Articular chondrocyte of knee joint (primary cell): ENCODE data around the gene TMEM50B. TPM values are rescaled to one million over a fixed set of nuclear protein-coding genes. Genes with fewer than 3 reads are reported as not detected.

Experiments
- total RNA-seq: library from RNA; depleted of rRNA; stranded (reverse); fragments of >200 nt; gene quantifications from 2 replicates; pipeline ENCODE4 v1.2.3, GENCODE V29; 2012

TMEM50B gene
- 39.3 and 43.4 TPM in 2 replicates for total RNA-seq

DNA sequence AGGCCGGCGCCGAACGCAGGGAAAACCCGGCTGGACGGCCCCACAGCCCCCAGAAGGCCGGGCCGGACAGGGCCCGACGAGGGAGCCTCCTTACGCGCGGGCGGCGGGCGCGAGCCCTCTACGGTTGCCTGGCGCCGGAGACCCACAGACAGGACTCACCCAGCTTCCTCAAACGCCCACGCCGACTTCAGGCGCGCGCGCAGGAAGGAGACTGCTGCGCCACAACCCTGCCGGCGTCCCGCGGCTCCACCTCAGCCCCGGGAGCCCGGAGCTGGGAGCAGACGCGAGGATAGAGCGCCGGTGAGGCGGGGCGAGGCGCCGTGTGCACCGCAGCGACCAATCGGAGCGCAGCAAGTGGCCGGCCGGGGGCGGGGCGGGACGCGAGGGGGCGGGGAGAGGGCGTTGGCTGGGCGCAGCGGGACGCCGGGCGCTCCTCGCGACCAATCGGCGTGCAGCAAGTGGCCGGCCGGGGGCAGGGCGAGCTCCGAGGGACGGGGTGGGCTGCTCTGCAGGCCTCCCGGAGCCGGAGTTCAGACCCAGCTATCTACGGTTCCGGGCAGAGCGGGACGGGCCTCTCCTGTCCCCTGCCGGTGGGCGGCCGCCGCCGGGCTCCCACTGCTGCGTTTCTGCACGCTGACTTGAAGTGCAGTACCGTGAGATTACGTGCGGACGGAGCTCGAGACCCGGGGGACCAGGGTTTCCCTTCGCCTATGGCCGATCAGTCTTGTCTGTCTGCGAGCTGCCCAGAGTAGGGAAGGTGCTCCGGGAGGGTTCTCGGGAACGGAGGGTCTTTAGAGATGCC, at the start of gene TMEM50B:
Gene TMEM50B (minus strand): TSS at position 296 of the 802 bp plus-strand sequence. CDS start 11,089 bp downstream, outside the sequence.

DNA sequence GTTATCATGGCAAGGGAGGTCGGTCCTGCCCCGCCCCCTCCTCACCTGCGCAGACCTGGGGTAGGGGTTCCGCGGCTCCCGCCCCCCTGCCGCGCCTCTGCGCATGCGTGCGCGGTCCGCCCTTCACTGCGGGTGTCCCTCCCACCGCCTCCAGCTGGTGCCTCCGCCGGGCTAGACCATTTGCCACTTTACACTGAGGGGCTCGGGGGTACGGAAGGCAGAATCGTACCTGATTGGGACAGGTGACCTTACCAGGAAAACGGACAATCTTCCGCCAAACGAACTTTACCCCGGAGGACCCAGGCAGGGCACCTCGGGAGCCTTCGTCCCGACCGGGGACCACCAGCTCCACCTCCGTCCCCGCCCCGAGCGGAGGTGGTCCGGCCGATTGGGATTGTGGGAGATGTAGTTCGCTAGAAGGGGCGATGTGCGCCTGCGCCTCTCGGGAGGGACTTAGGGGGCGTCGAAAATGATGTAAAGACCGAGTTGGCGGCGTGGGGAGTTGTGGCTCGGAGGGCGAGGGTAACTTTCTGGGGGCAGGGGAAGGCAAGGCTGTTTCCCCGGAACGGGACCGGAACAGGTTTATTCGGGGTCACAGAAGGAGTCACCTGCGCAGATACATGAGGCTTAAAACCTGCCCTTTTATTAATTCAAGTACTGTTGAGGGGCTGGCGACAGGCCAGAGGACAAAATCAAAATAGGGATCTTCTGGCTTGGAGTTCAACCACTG, 11.8 kb upstream of the TMEM50B start, which contains the start of gene DNAJC28:
Gene DNAJC28 (minus strand): TSS at position 344 of the 730 bp plus-strand sequence. CDS start 2,323 bp downstream, outside the sequence.

GRCh38 chr21:33403128-33403785, 76.5 kb downstream of the TMEM50B start, which contains the start of gene IFNGR2:
Gene IFNGR2 (plus strand): TSS chr21:33403413. CDS start chr21:33403544, 131 bp downstream.

Other genes starting within 250 kb of the TMEM50B start
- gene IL10RB, start 213.6 kb downstream of the TMEM50B start, total RNA-seq, result 60.6 and 65.7 TPM in 2 replicates
- gene IFNAR1, start 155.0 kb downstream of the TMEM50B start, total RNA-seq, result 35.4 and 38.8 TPM in 2 replicates
- 38.2 and 40.9 TPM in 2 replicates for gene IFNGR2, start 76.6 kb downstream of the TMEM50B start, total RNA-seq
- gene DNAJC28, start 11.7 kb upstream of the TMEM50B start, total RNA-seq, result 3.1 and 3.5 TPM in 2 replicates
- gene GART, start 62.1 kb upstream of the TMEM50B start, total RNA-seq, result 78.7 and 95.1 TPM in 2 replicates
- gene SON, start 63.1 kb upstream of the TMEM50B start, total RNA-seq, result 147 and 169 TPM in 2 replicates
- gene DONSON, start 108.7 kb upstream of the TMEM50B start, total RNA-seq, result 14.5 and 15.0 TPM in 2 replicates
- gene CRYZL1, start 161.8 kb upstream of the TMEM50B start, total RNA-seq, result 30.8 TPM in 2 replicates
- 46.5 and 47.3 TPM in 2 replicates for gene ITSN1, start 162.5 kb upstream of the TMEM50B start, total RNA-seq